ENCODE measurements around the gene ACSL6. TPM values are rescaled to one million over a fixed set of nuclear protein-coding genes. Genes with fewer than 3 reads are reported as not detected.

Gene ACSL6
- total and polyA plus RNA-seq, 10 of the 15 experiments (the other 5 are each of a cell fraction or from before 2014, with no cell fraction given): 0.06 to 0.53 TPM; not detected in 8

- POLR2A ChIA-PET: no interaction called here
- H3K27me3 ChIP-seq (replicated peaks in 1 of 2; ENCODE audit: control insufficient read depth in 2 of 2, insufficient read depth in 2 of 2, low read length in 1 of 2): peaks cover 17 to 19% of the 10 kb centered on the region in 2 experiments; a peak in 3 of 4 replicates
- H3K9ac ChIP-seq (ENCODE audit: control insufficient read depth, insufficient read depth, low read length): no peak overlapping the region
- BruUV-seq (replicated peaks): no TSS peak
- 17% methylated on average over 3 of the region's 3 CpGs for WGBS (ENCODE audit: insufficient coverage, insufficient replicate concordance, low lambda C conversion rate, missing lambda C conversion rate)
- no peak for ATAC-seq
- SMC1A ChIA-PET (ENCODE audit: uncharacterized antibody, unreplicated experiment): interaction anchor here (0.9 to 1.7 kb wide), 3 partner anchors 199 to 586 kb away, joined by 4 to 6 read pairs (median 5); no protein-coding TSS in a partner anchor
- intact Hi-C loops (cut with micrococcal nuclease; ENCODE audit: unreplicated experiment) (loop anchor here (2.0 to 5.0 kb wide), 2 partner anchors 52 to 587 kb away; partner anchors contain the start of gene IL3), in situ Hi-C loops (cut with MboI) (loop anchor here (5.0 to 10.0 kb wide), 3 partner anchors 198 to 585 kb away; no protein-coding TSS in a partner anchor)
- RAD21 ChIA-PET (ENCODE audit: unreplicated experiment): interaction anchor here (1.1 to 4.2 kb wide), 3 partner anchors 11 to 421 kb away, joined by 3 to 98 read pairs (median 3); no protein-coding TSS in a partner anchor
- DNase-seq (ENCODE audit: low read depth, low spot score): no peak
- no peak for FAIRE-seq
- H4K20me1 ChIP-seq (ENCODE audit: control insufficient read depth, insufficient read depth): no peaks in the 10 kb centered on the region
- H3K4me3 ChIP-seq: no peak overlapping the region
- no peaks in the 10 kb centered on the region for H3K9me3 ChIP-seq (replicated peaks; ENCODE audit: control insufficient read depth, insufficient read depth, low read length)
- H3K4me2 ChIP-seq (ENCODE audit: control insufficient read depth, insufficient read depth): no peak overlapping the region
- no peaks in the 10 kb centered on the region; the same call in 1 of the 2 replicates for H3K4me1 ChIP-seq (ENCODE audit: control insufficient read depth, insufficient read depth, low read length)
- no peak overlapping the region for H3K27ac ChIP-seq (ENCODE audit: control insufficient read depth, insufficient read depth)
- H2AFZ ChIP-seq (ENCODE audit: control insufficient read depth, low read depth, low read length): no peak overlapping the region
- no peaks in the 10 kb centered on the region for H3K36me3 ChIP-seq (ENCODE audit: control insufficient read depth in 2 of 2, insufficient read depth in 2 of 2, low read length in 1 of 2)
- TF ChIP-seq USF2 (IDR thresholded peaks at IDR 0.05; ENCODE audit: borderline replicate concordance, low read depth, low read length) (no peak), ELK1 (IDR thresholded peaks at IDR 0.05; ENCODE audit: low read depth, low read length) (no peak), FOXM1 (IDR thresholded peaks at IDR 0.05; ENCODE audit: low read depth, low read length) (no peak), SUPT20H (IDR thresholded peaks at IDR 0.05; ENCODE audit: borderline replicate concordance, control insufficient read depth, low read depth, low read length) (no peak), SP1 (IDR thresholded peaks at IDR 0.05; ENCODE audit: low read depth, low read length) (no peak)
- CTCF ChIA-PET: interaction anchor here (0.7 to 6.6 kb wide), 8 partner anchors 9 to 587 kb away, joined by 3 to 189 read pairs (median 3); no protein-coding TSS in a partner anchor
- no peaks in the 10 kb centered on the region for H3K79me2 ChIP-seq (ENCODE audit: control insufficient read depth, insufficient read depth, low read length)
Observed at GRCh38 chr5:132009706-132010405, 1.6 kb downstream of the ACSL6 start.
